IMR-90 (cell line): Measurements from ENCODE around the gene POLR1H. TPM values are rescaled to one million over a fixed set of nuclear protein-coding genes. Genes with fewer than 3 reads are reported as not detected.
A peak's percentile ranks its signal among the peaks of the same experiment; 100 is the strongest.

Experiments used
- ATAC-seq: fragments of 200-7000 bp; cut with Tn5 transposase; 2 replicates; pipeline ENCODE4 v1.9.1; 2020; ENCODE audit warnings: low read depth, mild to moderate bottlenecking, moderate library complexity
- BruUV-seq: library from RNA; stranded (reverse); fragments of 400-500 nt; replicated peaks from 2 replicates; lab custom pipeline; 2021; lab: Mats Ljungman, UMichigan
- CTCF ChIA-PET: fragments of 300-600 bp; formaldehyde crosslinking; extraction: SDS; loops from one replicate; lab custom pipeline; 2021; ENCODE audit warnings: antibody characterized with exemption; lab: Yijun Ruan, JAX
- POLR2A ChIA-PET: fragments of 300-600 bp; sonication (Branson Sonifier 250); formaldehyde crosslinking; loops from one replicate; lab custom pipeline; 2022; ENCODE audit warnings: antibody characterized with exemption; ENCODE audit not compliant: unreplicated experiment; lab: Charles Lee
- DNase-seq: peaks from one replicate; pipeline ENCODE4 v3.0.0; 2013
- H2AFZ ChIP-seq: replicated peaks from 2 replicates; pipeline ENCODE3; 2013; ENCODE audit warnings: low read length, mild to moderate bottlenecking; ENCODE audit not compliant: poor library complexity
- H2AK5ac ChIP-seq: 2 replicates; pipeline ENCODE4 v1.6.1; 2013; ENCODE audit warnings: low read depth, low read length, inconsistent platforms
- H2AK9ac ChIP-seq: replicated peaks from 2 replicates; pipeline ENCODE3; 2013; ENCODE audit warnings: mild to moderate bottlenecking, low read depth, low read length, moderate library complexity; ENCODE audit not compliant: poor library complexity
- H2BK120ac ChIP-seq: 2 replicates; pipeline ENCODE4 v1.6.1; 2013; ENCODE audit warnings: low read depth, low read length, inconsistent platforms
- H2BK15ac ChIP-seq: 3 replicates; pipeline ENCODE4 v1.6.1; 2013; ENCODE audit warnings: low read depth, low read length, inconsistent platforms
- H2BK20ac ChIP-seq: 2 replicates; pipeline ENCODE4 v1.6.1; 2013; ENCODE audit warnings: low read depth, mild to moderate bottlenecking, inconsistent platforms, low read length, moderate library complexity
- H2BK5ac ChIP-seq: 2 replicates; pipeline ENCODE4 v1.6.1; 2013; ENCODE audit warnings: mild to moderate bottlenecking, low read depth, low read length, inconsistent platforms; ENCODE audit not compliant: poor library complexity, severe bottlenecking
- H3K14ac ChIP-seq: replicated peaks from 2 replicates; pipeline ENCODE4 v1.6.1; 2013; ENCODE audit warnings: low read depth, low read length, inconsistent platforms
- H3K18ac ChIP-seq: 2 replicates; pipeline ENCODE4 v1.6.1; 2013; ENCODE audit warnings: low read depth, low read length, control low read depth
- H3K23ac ChIP-seq: 2 replicates; pipeline ENCODE4 v1.6.1; 2013; ENCODE audit warnings: low read depth, low read length, inconsistent platforms
- H3K27ac ChIP-seq: 2 replicates; pipeline ENCODE4 v1.5.1; 2013; ENCODE audit warnings: mild to moderate bottlenecking, control low read depth, low read length; ENCODE audit not compliant: insufficient read depth
- H3K27me3 ChIP-seq: 2 replicates; pipeline ENCODE4 v1.6.1; 2013; ENCODE audit warnings: low read length; ENCODE audit not compliant: control insufficient read depth, insufficient read depth
- H3K36me3 ChIP-seq: 2 replicates; pipeline ENCODE4 v1.6.1; 2013; ENCODE audit warnings: low read length, mixed read lengths; ENCODE audit not compliant: control insufficient read depth, insufficient read depth
- H3K4ac ChIP-seq: 2 replicates; pipeline ENCODE4 v1.6.1; 2013; ENCODE audit warnings: low read depth, low read length, inconsistent platforms
- H3K4me1 ChIP-seq: 2 replicates; pipeline ENCODE4 v1.6.1; 2013; ENCODE audit warnings: low read length, mixed read lengths; ENCODE audit not compliant: control insufficient read depth, insufficient read depth
- H3K4me2 ChIP-seq: 2 replicates; pipeline ENCODE4 v1.6.1; 2013; ENCODE audit warnings: low read depth, mild to moderate bottlenecking, control low read depth, low read length, moderate library complexity
- H3K4me3 ChIP-seq: 2 replicates; pipeline ENCODE4 v1.5.1; 2013; ENCODE audit warnings: low read depth, mild to moderate bottlenecking, control low read depth, low read length, moderate library complexity; ENCODE audit not compliant: insufficient read depth
- H3K56ac ChIP-seq: 2 replicates; pipeline ENCODE4 v1.6.1; 2013; ENCODE audit warnings: low read length, inconsistent platforms; ENCODE audit not compliant: insufficient read depth; ENCODE audit errors: extremely low read depth
- H3K79me1 ChIP-seq, 2 experiments: 2 replicates each; pipeline ENCODE4 v1.6.1; 2013; ENCODE audit warnings: low read length in 2 of 2, inconsistent platforms in 1 of 2, low read depth in 1 of 2
- H3K9ac ChIP-seq: 2 replicates; pipeline ENCODE4 v1.6.1; 2013; ENCODE audit warnings: low read depth, low read length, control low read depth
- H3K9me1 ChIP-seq: 2 replicates; pipeline ENCODE4 v1.6.1; 2013; ENCODE audit warnings: low read length, inconsistent platforms; ENCODE audit not compliant: insufficient read depth
- H3K9me3 ChIP-seq: 2 replicates; pipeline ENCODE4 v1.6.1; 2013; ENCODE audit warnings: low read length; ENCODE audit not compliant: control insufficient read depth, insufficient read depth
- H4K20me1 ChIP-seq: 2 replicates; pipeline ENCODE4 v1.6.1; 2013; ENCODE audit warnings: low read length, inconsistent platforms; ENCODE audit not compliant: insufficient read depth
- H4K5ac ChIP-seq: 2 replicates; pipeline ENCODE4 v1.6.1; 2013; ENCODE audit warnings: mild to moderate bottlenecking, low read depth, low read length, control low read depth
- H4K8ac ChIP-seq, 2 experiments: 2 replicates each; pipeline ENCODE4 v1.6.1; 2013; ENCODE audit warnings: low read depth in 2 of 2, low read length in 2 of 2, control low read depth in 1 of 2, inconsistent platforms in 1 of 2
- H4K91ac ChIP-seq: 2 replicates; pipeline ENCODE4 v1.6.1; 2013; ENCODE audit warnings: low read depth, low read length, inconsistent platforms; ENCODE audit not compliant: insufficient read depth
- CEBPB ChIP-seq: IDR thresholded peaks from 2 replicates; pipeline ENCODE4 v1.6.1; 2012; ENCODE audit warnings: low read depth, low read length, improper control_type of control experiment
- CTCF ChIP-seq: conservative IDR thresholded peaks from 2 replicates; pipeline ENCODE4 v1.5.1; 2012; ENCODE audit warnings: mild to moderate bottlenecking, low read depth, low read length, improper control_type of control experiment
- FOS ChIP-seq: fragments of 150-350 bp; IDR thresholded peaks from 2 replicates; pipeline ENCODE4 v1.6.1; 2016; ENCODE audit warnings: low read depth, low read length
- NFE2L2 ChIP-seq: fragments of 150-350 bp; IDR thresholded peaks from 2 replicates; pipeline ENCODE4 v1.6.1; 2016; ENCODE audit warnings: low read depth, mild to moderate bottlenecking, low read length
- RAD21 ChIP-seq: IDR thresholded peaks from 2 replicates; pipeline ENCODE4 v1.6.1; 2012; ENCODE audit warnings: low read length, improper control_type of control experiment
- WGBS, 2 experiments: methylation state at CpG; one replicate each; pipeline versions ENCODE4 v1.1.5 to v1.1.7; 2013; ENCODE audit warnings: missing lambda C conversion rate in 2 of 2; ENCODE audit not compliant: insufficient read length in 1 of 2; ENCODE audit errors: extremely low coverage in 2 of 2; 5-methylcytosine and 5-hydroxymethylcytosine counted together
- dilution Hi-C: fragments of 300-500 bp; cut with HindIII; formaldehyde crosslinking; loops from one replicate; pipeline ENCODE4 v1.14.3; 2018; ENCODE audit warnings: low sequenced_read_pairs; ENCODE audit not compliant: unreplicated experiment
- in situ Hi-C: fragments of 300-500 bp; cut with MboI; formaldehyde crosslinking; loops from 3 replicates; pipeline ENCODE4 v1.14.3; 2019; ENCODE audit warnings: low sequenced_read_pairs, inconsistent platforms, mixed read lengths
- intact Hi-C: fragments of 100-400 bp; cut with micrococcal nuclease; formaldehyde crosslinking; loops from 2 replicates; pipeline ENCODE4 v1.10.0; 2022
- polyA plus RNA-seq, 3 experiments: library from polyadenylated mRNA; depleted of rRNA; stranded (reverse); fragments of >200 nt; gene quantifications; 2 replicates each; pipeline ENCODE4 v1.2.3, GENCODE V29; 2012; ENCODE audit warnings: low replicate concordance in 1 of 3
- total RNA-seq: library from RNA; depleted of rRNA; stranded (reverse); fragments of >200 nt; gene quantifications from 2 replicates; pipeline ENCODE4 v1.2.3, GENCODE V29; 2012

Gene POLR1H
- total and polyA plus RNA-seq, 2 of the 4 experiments (the other 2 are of a cell fraction), result 24.6 to 34.6 TPM

- Histone ChIP-seq H2BK15ac (no peak overlapping the region), H4K8ac (no peak overlapping the region), H3K27ac (no peak overlapping the region), H3K18ac (no peak overlapping the region), H2AK5ac (no peak overlapping the region), H2AK9ac (no peak overlapping the region), H4K91ac (no peak overlapping the region), H2BK120ac (no peak overlapping the region), H3K9me1 (peaks cover 4% of the 10 kb centered on the region; the same call in 1 of the 2 replicates), H3K56ac (no peak overlapping the region), H4K20me1 (no peaks in the 10 kb centered on the region), H3K36me3 (0 out of 2 replicates have a peak, but pooled peaks cover 1% of the 10 kb centered on the region), H3K9ac (no peak overlapping the region), H3K27me3 (no peaks in the 10 kb centered on the region), H3K9me3 (no peaks in the 10 kb centered on the region), H4K5ac (no peak overlapping the region), H3K23ac (no peak overlapping the region), H2BK5ac (no peak overlapping the region), H3K14ac (no peak overlapping the region), H2BK20ac (no peak overlapping the region), H3K4me2 (no peak overlapping the region), H3K79me1 (no peaks in the 10 kb centered on the region), H3K4ac (no peak overlapping the region), H3K4me1 (no peaks in the 10 kb centered on the region; the same call in 1 of the 2 replicates), H2AFZ (no peak overlapping the region), H3K4me3 (no peak overlapping the region)
- BruUV-seq, result no TSS peak
- ChIA-PET POLR2A (no interaction called here), CTCF (no interaction called here)
- DNase-seq (peak; percentile 17), ATAC-seq (peak; percentile 74; the same call in 1 of the 2 replicates)
- dilution Hi-C loops (no loop called here), in situ Hi-C loops (no loop called here), intact Hi-C loops (no loop called here)
- no CpG with 5 or more reads among the region's 4 CpGs for WGBS, 2 experiments
- TF ChIP-seq NFE2L2 (no peak), CEBPB (no peak), RAD21 (0 out of 2 replicates have a peak, but pooled peaks have one; percentile 6), CTCF (peak; percentile 42), FOS (no peak)
These were observed 23.8 kb upstream of the POLR1H start for GRCh38 chr6:30037182-30037788.
